COR-L47 (cell line): ENCODE data around the gene UGT8.
"Not testable (repeated sequence)": the region's sequence is repeated elsewhere in the genome, so short reads cannot be mapped to it uniquely, and the experiment has no call there.

Experiments used
- DNase-seq: peaks from one replicate; lab custom pipeline; 2025; lab: John Stamatoyannopoulos, UW

UGT8 gene

GRCh38 chr4:114607056-114607455 lies 8.4 kb downstream of the UGT8 start:
- no peak for DNase-seq

DNA sequence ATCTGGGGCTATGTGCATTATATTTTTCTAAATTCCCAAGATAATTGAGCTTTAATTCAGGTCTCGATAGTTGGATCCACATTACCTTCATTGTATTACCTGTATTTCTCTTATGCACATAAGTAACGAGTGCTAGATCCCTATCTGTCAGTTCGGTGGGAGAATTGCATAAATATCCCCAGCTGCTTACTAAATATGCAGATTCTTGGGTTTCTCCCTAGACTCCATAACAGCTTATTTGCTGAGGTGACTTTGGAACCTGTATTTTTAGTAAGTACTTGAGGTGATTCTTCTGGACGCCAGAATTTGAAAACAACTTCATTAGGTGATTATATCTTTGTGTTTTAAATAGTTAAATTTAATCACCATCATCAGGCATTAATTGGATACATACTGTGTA lies 15.0 kb downstream of the UGT8 start:
- peak; percentile 40 for DNase-seq

GRCh38 chr4:114615435-114615834 lies 16.8 kb downstream of the UGT8 start:
- no peak for DNase-seq

DNA sequence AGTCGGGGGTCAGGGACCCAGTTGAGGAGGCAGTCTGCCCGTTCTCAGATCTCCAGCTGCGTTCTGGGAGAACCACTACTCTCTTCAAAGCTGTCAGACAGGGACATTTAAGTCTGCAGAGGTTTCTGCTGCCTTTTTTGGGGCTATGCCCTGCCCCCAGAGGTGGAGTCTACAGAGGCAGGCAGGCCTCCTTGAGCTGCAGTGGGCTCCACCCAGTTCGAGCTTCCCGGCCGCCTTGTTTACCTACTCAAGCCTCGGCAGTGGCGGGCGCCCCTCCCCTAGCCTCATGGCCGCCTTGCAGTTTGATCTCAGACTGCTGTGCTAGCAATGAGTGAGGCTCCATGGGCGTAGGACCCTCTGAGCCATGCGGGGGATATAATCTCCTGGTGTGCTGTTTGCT lies 17.4 kb downstream of the UGT8 start:
- peak; percentile 46 for DNase-seq

- no peak for DNase-seq
These were observed 27.6 kb downstream of the UGT8 start for GRCh38 chr4:114626196-114626595.

DNA sequence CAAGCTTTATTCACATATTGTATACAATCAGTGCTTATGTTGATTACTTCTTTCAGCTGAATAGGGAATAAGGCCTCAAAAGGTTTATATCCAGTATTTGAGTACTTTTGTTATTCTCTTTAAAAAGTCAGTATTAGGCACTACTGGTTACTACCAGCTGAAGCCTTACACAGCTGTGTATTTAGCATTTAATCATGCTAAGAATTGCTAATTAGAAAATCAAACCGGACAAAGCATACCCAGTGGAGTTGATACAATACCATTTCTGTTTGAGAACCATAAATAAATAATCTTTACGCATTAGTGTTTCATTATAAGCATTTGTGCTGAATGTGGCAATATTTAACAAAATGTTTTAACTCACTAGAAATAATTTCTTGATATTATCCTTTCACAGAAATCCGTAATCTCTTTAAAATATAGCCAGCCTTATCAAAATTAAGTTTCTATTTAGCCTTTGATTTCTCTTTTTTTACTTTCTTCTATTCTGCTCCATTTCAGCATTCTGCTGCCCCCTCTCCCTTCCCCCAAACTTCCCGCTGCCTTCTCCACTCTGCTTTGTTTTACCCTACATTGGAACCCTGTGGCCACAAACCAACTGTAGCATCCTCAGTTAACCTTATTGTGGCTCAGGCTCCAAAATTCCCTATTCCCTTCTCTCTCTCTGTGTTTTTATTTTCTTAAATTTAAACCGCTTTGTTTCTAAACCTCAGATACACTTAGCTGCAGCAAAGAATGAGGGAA lies 37.8 kb downstream of the UGT8 start:
- DNase-seq, result no peak

GRCh38 chr4:114642173-114642780 lies 43.7 kb downstream of the UGT8 start:
- no peak for DNase-seq

DNA sequence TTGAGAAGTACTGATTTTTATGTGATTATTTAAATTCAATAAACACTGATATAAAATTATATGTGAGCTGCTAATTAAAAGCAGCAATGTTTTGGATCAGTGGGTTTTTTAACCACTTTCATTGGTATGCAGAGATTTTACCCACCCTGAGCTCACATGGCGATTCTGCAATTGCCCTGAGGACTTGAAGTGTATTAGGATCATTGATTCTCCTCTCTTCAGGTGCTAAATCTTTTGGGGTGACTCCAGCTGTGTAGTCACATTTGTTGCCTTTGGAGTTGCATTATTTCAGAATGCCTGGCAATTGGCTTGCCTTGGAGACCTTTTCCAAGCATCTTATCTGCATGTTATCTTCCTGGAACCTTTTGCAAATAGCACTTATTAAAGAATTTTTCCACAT lies 51.3 kb downstream of the UGT8 start:
- no peak for DNase-seq

GRCh38 chr4:114653675-114654074 lies 55.1 kb downstream of the UGT8 start:
- no peak for DNase-seq

DNA sequence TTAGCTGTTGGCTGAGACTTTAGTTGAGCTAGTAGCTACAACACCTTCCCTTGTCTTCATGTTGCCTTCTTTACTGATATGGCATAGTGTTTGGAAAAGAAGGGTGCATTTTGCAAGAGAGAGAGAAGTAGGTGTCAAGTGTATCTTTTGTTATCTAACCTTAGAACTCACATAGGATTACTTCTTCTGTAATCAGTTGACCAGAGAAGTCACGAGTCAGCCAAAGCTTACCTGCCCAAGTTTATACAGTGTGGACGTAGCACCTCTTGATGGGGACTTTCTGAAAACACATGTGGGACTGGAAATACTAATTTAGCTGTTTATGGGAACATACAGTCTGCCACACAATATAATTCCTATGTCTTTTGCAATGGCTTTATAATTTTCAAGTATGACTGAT lies 56.0 kb downstream of the UGT8 start:
- no peak for DNase-seq

DNA sequence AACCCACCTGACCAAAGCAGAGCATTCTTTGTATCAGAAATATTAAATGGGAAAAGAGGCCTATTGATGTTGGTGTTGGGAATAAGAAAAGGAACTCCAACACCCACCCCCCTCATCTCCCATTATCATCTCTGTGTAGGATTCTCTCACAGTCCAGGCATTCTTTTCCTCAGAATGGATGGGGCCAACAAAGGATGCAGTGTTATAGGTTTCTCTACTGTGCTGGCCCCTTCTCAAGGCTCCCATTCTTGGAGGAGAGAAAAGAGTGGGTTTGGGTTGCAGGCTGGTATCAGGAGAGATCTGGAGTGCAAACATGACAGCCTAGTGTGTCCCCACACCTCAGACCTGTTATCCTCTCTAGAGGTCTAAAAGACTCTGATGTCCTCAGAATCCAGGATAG lies 59.6 kb downstream of the UGT8 start:
- no peak for DNase-seq

GRCh38 chr4:114658776-114659175 lies 60.2 kb downstream of the UGT8 start:
- DNase-seq, result no peak

- peak; percentile 73 for DNase-seq
These were observed 60.9 kb downstream of the UGT8 start for GRCh38 chr4:114659386-114660008.

- DNase-seq, result no peak
These were observed 64.5 kb downstream of the UGT8 start for GRCh38 chr4:114663083-114663482.

- DNase-seq, result no peak
These were observed 70.0 kb downstream of the UGT8 start for GRCh38 chr4:114668577-114668976.

- DNase-seq, result not testable (repeated sequence)
These were observed 72.1 kb downstream of the UGT8 start for GRCh38 chr4:114670733-114671132.

- no peak for DNase-seq
These were observed 74.7 kb downstream of the UGT8 start for GRCh38 chr4:114673306-114673705.

GRCh38 chr4:114674080-114674479 lies 75.5 kb downstream of the UGT8 start:
- no peak for DNase-seq

GRCh38 chr4:114677346-114677979 lies 78.9 kb downstream of the UGT8 start:
- no peak for DNase-seq

GRCh38 chr4:114684462-114684861 lies 85.9 kb downstream of the UGT8 start:
- DNase-seq, result no peak

GRCh38 chr4:114688059-114688458 lies 89.5 kb downstream of the UGT8 start:
- peak; percentile 50 for DNase-seq

- no peak for DNase-seq
These were observed 92.0 kb downstream of the UGT8 start for GRCh38 chr4:114690571-114690970.

- DNase-seq, result no peak
These were observed 93.3 kb downstream of the UGT8 start for GRCh38 chr4:114691865-114692264.
